NCI-H146 (cell line): ENCODE results near the gene ZNF415.
"Not testable (repeated sequence)": the region's sequence is repeated elsewhere in the genome, so short reads cannot be mapped to it uniquely, and the experiment has no call there.

ENCODE experiments used
- DNase-seq: peaks from one replicate; lab custom pipeline; 2025; lab: John Stamatoyannopoulos, UW

The ZNF415 gene

DNA sequence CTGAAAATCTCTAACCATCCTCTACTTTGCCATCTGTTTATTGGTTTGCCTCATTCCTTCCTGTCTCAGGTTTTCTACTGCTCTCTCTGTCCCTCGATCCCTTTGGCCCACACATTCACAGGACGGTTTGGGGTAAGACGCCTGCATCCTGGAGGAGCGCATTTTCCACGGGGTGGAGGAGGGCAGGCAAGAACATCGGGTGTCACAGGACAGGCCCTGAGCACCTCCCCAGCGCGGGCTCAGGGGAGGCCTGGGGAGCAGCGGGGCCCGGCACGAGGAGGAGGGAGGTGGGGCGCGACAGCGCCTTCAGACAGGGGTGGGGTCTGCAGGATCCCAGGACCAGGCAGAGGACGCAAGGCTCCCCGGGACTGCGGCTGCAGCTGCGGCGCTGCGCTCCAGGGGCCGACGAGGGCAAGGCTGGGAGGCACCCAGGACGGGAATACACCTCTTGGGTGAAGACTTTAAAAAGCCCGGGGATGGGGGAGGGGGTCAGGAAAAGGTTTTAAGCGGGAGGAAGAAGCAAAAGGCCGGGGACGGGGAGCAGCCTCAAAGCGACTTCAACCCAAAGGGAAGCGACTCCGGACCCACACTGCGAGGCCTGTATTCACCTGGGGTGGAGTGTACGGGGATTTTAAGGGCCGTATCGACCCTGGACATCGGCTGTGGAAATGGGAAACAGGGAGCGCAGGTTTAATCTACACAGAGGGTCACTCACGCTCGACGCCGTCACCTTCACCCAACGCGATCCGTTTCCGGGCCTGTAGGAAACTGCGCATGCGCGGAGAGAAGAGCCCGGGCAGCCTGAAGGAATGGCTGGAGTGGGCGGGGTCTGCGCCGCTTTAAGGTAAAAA, at the start of gene ZNF415:
Gene ZNF415, minus strand, starts transcription at position 770 of the 851 bp plus-strand sequence. CDS start 10,234 bp downstream, outside the sequence.
- DNase-seq, result peak; percentile 77

DNA sequence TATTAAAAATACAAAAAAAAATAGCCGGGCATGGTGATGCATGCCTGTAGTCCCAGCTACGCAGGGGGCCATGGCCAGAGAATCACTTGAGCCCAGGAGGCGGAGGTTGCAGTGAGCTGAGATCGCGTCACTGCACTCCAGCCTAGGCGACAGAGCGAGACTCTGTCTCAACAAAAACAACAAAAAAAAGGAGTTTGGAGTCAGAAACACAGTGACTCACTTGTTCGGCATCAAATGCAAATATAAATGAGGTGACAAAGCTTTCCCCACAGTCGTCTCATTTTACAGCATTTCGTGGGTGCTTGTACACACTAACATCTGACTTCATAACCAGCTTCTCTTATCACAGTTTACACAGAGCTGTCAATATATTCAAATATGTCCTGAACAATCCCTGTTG, 49.5 kb upstream of the ZNF415 start:
- DNase-seq, result no peak

GRCh38 chr19:53177986-53178385, 45.3 kb upstream of the ZNF415 start:
- no peak for DNase-seq

DNA sequence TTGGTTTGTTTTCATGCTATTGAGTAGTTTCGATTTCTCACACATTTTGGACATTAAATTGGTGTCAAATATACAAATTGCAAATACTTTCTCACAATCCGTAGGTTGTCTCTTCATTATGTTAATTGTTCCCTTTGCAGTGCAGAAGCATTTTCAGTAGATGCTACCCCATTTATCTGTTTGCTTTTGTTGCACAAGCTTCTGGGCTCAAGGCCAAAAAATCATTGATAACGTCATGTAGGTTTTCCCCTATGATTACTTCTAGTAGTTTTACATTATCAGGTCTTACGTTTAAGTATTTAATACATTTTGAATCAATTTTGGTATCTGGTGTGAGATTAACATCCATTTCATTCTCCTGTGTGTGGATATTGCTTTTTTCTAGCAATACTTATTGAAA, 40.2 kb upstream of the ZNF415 start:
- DNase-seq, result peak; percentile 20

DNA sequence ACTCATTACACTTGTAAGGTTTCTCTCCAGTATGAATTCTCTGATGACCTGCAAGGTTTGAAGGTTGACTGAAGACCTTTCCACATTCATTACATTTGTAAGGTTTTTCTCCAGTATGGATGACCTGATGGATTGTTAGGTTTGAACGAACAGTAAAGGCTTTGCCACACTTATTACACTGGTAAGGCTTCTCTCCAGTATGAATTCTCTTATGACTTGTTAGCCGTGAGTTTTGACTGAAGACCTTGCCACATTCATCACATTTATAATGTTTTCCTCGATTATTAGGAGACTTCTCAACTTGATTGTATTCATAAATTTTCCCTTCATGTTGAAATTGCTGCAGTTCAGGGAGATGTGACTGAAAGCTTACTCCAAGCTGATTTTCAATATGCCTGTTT, 33.0 kb upstream of the ZNF415 start:
- DNase-seq, result no peak

DNA sequence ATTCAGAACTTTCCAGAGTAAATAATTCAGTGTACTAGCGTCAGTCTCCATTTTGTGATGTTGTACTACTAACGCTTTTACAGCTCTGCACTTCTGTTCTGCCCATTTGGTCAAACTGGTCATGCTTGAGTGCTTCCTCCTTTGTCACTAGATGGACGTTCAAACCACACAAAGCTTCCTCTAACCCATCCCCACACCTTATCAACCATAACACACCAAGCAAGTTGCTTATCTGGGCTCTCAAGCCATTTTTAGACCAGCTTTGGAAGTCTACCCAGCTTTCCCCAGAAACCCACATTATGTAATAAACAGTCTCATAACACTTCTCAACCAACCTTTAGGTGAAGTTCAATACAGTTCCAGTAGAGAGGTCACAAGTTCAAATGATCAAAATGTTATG, 28.4 kb upstream of the ZNF415 start:
- DNase-seq, result no peak

DNA sequence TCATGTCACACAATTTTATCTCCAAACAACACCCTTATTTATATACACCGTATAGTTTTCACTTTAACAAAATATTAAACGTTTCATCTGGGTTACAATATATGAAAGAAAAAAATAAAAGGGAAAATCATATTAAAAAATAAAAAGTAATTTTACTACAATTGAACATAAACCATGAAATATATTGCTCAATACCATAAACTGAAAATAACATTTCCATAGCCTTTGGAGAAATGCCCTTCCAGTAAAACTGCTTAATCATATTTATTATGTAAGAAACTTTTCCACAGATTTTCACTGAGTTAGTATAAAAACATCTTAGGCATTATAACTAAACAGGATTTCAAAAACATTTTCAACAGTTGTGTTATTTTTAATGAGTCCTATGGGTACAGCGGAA, 27.6 kb upstream of the ZNF415 start:
- DNase-seq, result no peak

DNA sequence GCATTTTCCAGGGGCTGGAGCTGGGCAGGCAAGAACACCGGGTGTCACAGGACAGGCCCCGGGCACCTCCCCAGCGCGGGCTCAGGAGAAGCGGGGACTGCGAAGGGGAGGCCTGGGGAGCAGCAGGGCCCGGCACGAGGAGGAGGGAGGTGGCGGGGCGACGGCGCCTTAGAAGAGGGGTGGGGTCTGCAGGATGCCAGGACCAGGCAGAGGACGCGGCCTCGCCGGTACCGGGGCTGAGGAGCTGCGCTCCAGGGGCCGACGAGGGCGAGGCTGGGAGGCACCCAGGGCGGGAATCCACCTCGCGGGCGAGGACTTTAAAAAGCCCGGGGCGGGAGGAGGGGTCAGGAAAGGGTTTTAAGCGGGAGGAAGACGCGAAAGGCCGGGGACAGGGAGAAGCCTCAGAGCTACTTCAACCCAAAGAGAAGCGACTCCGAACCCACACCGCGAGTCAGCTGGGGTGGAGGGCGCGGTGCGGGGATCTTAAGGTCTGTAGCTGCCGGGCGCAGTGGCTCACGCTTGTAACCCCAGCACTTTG, 25.5 kb upstream of the ZNF415 start:
- peak; percentile 71 for DNase-seq

DNA sequence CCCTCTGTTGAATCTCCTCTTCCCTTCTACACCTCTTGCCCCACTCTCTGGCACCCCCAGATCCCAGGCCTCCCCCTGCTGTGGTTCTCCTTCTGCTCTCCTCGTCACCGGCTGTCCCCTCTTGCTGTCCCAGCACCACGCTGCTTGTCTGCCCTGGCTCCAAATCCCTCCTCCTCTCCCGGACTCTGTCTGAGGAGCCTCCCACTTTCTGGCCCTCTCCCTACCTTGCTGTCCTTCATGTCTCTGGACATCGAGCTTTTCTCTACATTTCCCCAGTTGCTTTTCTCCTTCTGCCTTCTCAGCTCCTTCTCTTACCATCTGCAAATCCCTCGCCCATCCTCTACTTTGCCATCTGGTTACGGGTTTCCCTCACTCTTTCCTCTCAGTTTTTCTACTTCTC, 24.9 kb upstream of the ZNF415 start:
- no peak for DNase-seq

GRCh38 chr19:53156850-53157249, 24.1 kb upstream of the ZNF415 start:
- no peak for DNase-seq

DNA sequence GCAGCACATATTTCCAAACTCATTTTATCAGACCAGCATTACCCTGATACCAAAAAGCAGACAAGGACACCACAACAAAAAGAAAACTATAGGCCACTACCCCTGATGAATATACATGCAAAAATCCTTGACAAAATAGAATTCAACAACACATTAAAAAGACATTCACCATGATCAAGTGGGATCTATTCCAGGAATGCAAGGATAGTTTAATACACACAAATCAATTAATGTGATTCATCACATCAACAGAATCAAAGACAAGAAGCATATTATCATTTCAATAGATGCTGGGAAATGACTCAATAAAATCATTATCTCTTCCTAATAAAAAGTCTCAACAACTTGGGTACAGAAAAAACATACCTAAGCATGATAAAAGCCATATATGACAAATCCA, 14.9 kb upstream of the ZNF415 start:
- no peak for DNase-seq

DNA sequence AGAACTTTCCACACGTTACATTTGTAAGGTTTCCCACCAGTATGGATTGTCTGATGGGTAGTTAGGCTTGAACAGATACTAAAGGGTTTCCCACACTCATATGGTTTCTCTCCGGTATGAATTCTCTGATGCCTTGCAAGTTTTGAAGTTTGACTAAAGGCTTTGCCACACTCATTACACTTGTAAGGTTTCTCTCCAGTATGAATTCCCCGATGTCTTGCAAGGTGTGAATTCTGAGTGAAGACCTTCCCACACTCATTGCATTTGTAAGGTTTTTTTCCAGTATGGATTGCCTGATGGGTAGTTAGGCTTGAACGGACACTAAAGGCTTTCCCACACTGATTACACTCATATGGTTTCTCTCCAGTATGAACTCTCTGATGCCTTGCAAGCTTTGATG, 7.6 kb upstream of the ZNF415 start:
- no peak for DNase-seq

DNA sequence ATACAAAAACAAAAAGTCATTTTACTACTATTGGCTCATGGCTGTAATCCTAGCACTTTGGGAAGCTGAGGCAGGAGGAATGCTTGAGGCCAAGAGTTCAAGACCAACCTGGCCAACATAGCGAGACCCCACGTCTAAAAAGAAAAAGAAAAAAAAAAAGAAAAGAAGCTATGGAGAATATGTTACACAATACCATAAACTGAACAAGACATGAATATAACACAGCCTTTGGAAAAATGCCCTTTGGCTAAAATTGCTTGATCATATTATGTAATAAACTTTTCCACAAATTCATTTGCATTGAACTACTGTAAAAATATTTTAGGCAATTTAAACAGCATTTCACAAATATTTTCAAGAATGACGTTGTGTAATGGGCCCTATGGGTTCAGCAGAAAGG, 3.7 kb upstream of the ZNF415 start:
- no peak for DNase-seq

DNA sequence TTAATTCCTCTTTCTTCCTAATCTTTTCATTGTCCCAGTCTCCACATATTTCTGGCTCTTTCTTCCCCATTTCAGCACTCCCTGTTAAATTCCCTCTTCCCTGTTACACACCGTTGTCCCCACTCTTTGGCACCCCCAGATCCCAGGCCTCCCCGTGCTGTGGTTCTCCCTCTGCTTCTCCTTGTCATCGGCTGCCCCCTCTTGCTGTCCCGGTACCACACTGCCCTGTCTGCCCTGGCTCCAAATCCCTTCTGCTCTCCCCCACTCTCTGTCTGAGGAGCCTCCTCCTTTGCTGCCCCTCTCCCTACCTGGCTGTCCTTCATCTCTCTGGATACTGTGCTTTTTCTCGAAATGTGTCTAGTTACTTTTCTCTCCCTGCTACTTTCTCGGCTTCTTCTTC, 983 bp downstream of the ZNF415 start:
- DNase-seq, result no peak

GRCh38 chr19:53131085-53131590, 1.6 kb downstream of the ZNF415 start:
- DNase-seq, result no peak

DNA sequence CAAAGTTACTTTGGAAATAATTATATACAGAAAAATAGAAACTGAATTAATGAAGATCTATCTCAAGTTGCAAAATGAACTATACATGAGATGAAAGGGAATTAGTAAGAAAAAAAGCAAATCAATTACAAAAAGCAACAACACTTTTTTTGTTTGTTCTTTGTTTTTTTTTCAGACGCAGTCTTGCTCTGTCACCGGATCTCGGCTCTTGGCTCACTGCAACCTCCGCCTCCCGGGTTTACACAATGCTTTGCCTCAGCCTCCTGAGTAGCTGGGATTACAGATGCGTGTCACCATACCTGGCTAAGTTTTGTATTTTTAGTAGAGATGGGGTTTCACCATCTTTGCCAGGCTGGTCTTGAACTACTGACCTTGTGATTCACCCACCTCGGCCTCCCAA, 2.2 kb downstream of the ZNF415 start:
- DNase-seq, result no peak

DNA sequence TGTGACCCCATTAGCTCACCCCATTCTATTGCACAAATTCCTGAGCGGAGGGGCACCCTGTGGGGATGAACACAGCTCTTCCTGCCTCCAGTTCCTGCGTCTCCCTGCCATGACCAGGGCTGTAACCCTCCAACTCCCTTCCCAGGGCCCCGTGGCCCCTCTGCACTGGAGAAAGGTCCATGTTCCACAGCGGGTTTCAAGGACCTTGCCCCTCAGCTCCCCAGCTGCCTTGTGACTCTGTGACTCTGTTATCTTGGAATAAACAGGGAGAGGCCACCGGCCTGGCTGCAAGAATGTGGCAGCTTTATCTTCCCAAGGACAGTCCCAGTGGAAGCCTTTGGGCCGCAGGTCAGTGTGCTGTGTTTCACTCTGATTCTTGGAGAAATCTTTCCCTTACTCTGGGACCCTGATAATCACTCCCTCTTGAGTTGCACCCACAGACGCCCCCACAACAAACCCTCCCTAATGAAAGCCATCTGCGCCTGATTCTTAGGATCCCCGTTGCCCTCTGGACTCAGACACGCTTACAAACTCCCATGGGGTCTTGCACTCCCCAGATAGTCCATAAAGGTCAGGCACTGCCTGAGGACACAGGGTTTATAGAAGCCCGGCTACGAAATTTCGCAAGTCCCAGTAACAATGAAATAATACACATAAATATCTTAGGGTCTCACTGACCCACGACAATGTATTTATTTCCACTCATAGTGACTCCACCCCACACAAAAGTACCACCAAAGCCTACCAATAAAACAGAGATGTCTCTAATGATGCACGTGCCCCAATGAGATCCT, 5.8 kb downstream of the ZNF415 start:
- DNase-seq, result not testable (repeated sequence)

- DNase-seq, result no peak
Measured at GRCh38 chr19:53123400-53123799, 9.3 kb downstream of the ZNF415 start.

- no peak for DNase-seq
Measured at GRCh38 chr19:53112286-53112685, 20.4 kb downstream of the ZNF415 start.

DNA sequence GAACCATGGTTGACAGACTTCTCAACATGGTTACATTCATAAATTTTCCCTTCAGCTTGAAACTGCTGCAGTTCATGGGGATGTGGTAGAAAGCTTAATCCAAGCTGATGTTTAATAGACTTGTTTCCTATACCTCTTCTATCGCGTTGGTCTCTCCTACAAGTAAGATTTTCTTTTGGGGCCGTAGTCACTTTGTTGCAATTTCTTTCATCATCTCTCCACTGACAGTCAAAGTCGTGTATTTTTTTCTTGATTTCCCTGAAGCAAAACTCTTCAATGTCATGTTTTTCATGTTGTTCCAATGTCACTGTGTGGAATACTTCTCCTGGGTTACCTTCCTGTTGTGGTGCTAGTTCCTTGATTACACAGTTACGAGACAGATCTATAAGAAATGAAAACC, 23.2 kb downstream of the ZNF415 start:
- DNase-seq, result no peak

- DNase-seq, result peak; percentile 99
Measured at GRCh38 chr19:53103234-53104203, 29.2 kb downstream of the ZNF415 start, which contains the start of gene ZNF160. ZNF160 (minus strand) TSS chr19:53103422; CDS start chr19:53086276, 17,146 bp downstream.
